ENCODE data around the gene CWC25. TPM values are rescaled to one million over a fixed set of nuclear protein-coding genes. Genes with fewer than 3 reads are reported as not detected.

The CWC25 gene
- total and polyA plus RNA-seq, 2 of the 13 experiments (the other 11 are each of a cell fraction or from before 2014, with no cell fraction given) = 15.6 to 22.7 TPM

GRCh38 chr17:38867179-38867967 is 42.3 kb upstream of the CWC25 start (continued):
- no peak for TF ChIP-seq CREBL2 (CRISPR knock-in tag; IDR thresholded peaks at IDR 0.05; ENCODE audit: borderline replicate concordance)
- no peak for TF ChIP-seq IRF1 (CRISPR knock-in tag; IDR thresholded peaks at IDR 0.05; ENCODE audit: low read depth)
- no peak for TF ChIP-seq ZBTB37 (CRISPR knock-in tag; IDR thresholded peaks at IDR 0.05)
- no peak; the same call in 1 of the 2 replicates for TF ChIP-seq ERF (CRISPR knock-in tag; IDR thresholded peaks at IDR 0.05)
- 0 out of 2 replicates have a peak, but pooled peaks have one; percentile 29 for TF ChIP-seq ZNF224 (CRISPR knock-in tag; IDR thresholded peaks at IDR 0.05)
- TF ChIP-seq ZNF619 (CRISPR knock-in tag; IDR thresholded peaks at IDR 0.05) = no peak; the same call in 1 of the 2 replicates
- peak; percentile 13; the same call in 1 of the 2 replicates for TF ChIP-seq RXRB (CRISPR knock-in tag; IDR thresholded peaks at IDR 0.05; ENCODE audit: borderline replicate concordance)
- TF ChIP-seq ATF7-NPFF (CRISPR knock-in tag; IDR thresholded peaks at IDR 0.05; ENCODE audit: low read depth) = no peak; the same call in 1 of the 2 replicates
- TF ChIP-seq DNMT3B (CRISPR knock-in tag; conservative IDR thresholded peaks at IDR 0.05) = no peak
- TF ChIP-seq ZNF782 (CRISPR knock-in tag; IDR thresholded peaks at IDR 0.05; ENCODE audit: borderline replicate concordance) = no peak
- TF ChIP-seq NCOA5 (CRISPR knock-in tag; IDR thresholded peaks at IDR 0.05) = no peak
- no peak for TF ChIP-seq ZNF569 (CRISPR knock-in tag; IDR thresholded peaks at IDR 0.05; ENCODE audit: borderline replicate concordance)
- no peak for TF ChIP-seq SIN3B (IDR thresholded peaks at IDR 0.05; ENCODE audit: low read length)
- TF ChIP-seq SNAPC5 (CRISPR knock-in tag; IDR thresholded peaks at IDR 0.05; ENCODE audit: borderline replicate concordance) = no peak
- TF ChIP-seq ZNF737 (CRISPR knock-in tag; IDR thresholded peaks at IDR 0.05; ENCODE audit: borderline replicate concordance) = no peak
- no peak for TF ChIP-seq YEATS2 (CRISPR knock-in tag; IDR thresholded peaks at IDR 0.05; ENCODE audit: borderline replicate concordance)
- 0 out of 2 replicates have a peak, but pooled peaks have one; percentile 46 for TF ChIP-seq MTF2 (CRISPR knock-in tag; IDR thresholded peaks at IDR 0.05; ENCODE audit: borderline replicate concordance)
- TF ChIP-seq ZNF83 (CRISPR knock-in tag; IDR thresholded peaks at IDR 0.05; ENCODE audit: borderline replicate concordance) = no peak
- no peak for TF ChIP-seq ZNF639 (CRISPR knock-in tag; conservative IDR thresholded peaks at IDR 0.05)
- TF ChIP-seq KDM3A (CRISPR knock-in tag; IDR thresholded peaks at IDR 0.05; ENCODE audit: low read depth) = 0 out of 2 replicates have a peak, but pooled peaks have one; percentile 31
- no peak; the same call in 1 of the 2 replicates for TF ChIP-seq KAT7 (CRISPR knock-in tag; IDR thresholded peaks at IDR 0.05; ENCODE audit: borderline replicate concordance)
- no peak for TF ChIP-seq ZNF766 (CRISPR knock-in tag; IDR thresholded peaks at IDR 0.05; ENCODE audit: borderline replicate concordance)
- peak; percentile 40 for TF ChIP-seq HNF4A (CRISPR knock-in tag; IDR thresholded peaks at IDR 0.05)
- TF ChIP-seq ZBTB46 (CRISPR knock-in tag; IDR thresholded peaks at IDR 0.05; ENCODE audit: borderline replicate concordance) = no peak
- TF ChIP-seq NFYB (CRISPR knock-in tag; IDR thresholded peaks at IDR 0.05) = no peak

Data from HepG2 (cell line).